Prostate gland (tissue), 2 donors: ENCODE data around the gene MTMR1. TPM values are rescaled to one million over a fixed set of nuclear protein-coding genes. Genes with fewer than 3 reads are reported as not detected.

Experiments used
- DNase-seq: peaks from one replicate; pipeline ENCODE4 v3.0.0-alpha.2; 2019; ENCODE audit warnings: low spot score
- H3K27ac ChIP-seq, 2 donors: fragments of 200-600 bp; sonication (generic); 2 replicates each; pipeline ENCODE4 v1.5.1; 2017 to 2019
- H3K27me3 ChIP-seq: fragments of 200-600 bp; sonication (generic); replicated peaks from 2 replicates; pipeline ENCODE4 v1.5.1; 2019; ENCODE audit not compliant: insufficient read depth
- H3K36me3 ChIP-seq, 2 donors: fragments of 200-600 bp; sonication (generic); 1 replicate in 1 of 2; 2 replicates in 1 of 2; pipeline versions ENCODE4 v1.5.1 to v1.8.1; 2017 to 2019
- H3K4me1 ChIP-seq: fragments of 200-600 bp; sonication (generic); replicated peaks from 2 replicates; pipeline ENCODE4 v1.5.1; 2019
- H3K4me3 ChIP-seq, 2 donors: fragments of 200-600 bp; sonication (generic); 2 replicates each; pipeline ENCODE4 v1.5.1; 2017 to 2019
- H3K9me3 ChIP-seq: fragments of 200-600 bp; sonication (generic); 2 replicates; pipeline ENCODE4 v1.5.1; 2017
- POLR2A ChIP-seq: fragments of 450-650 bp; IDR thresholded peaks from one replicate; pipeline ENCODE4 v1.6.1; 2016; ENCODE audit warnings: antibody characterized with exemption, mild to moderate bottlenecking
- POLR2AphosphoS5 ChIP-seq: sonication (generic); formaldehyde crosslinking; IDR thresholded peaks from one replicate; pipeline ENCODE4 v1.6.1; 2017; ENCODE audit warnings: antibody characterized with exemption
- WGBS: methylation state at CpG from one replicate; pipeline ENCODE4 v1.1.5; 2018; 5-methylcytosine and 5-hydroxymethylcytosine counted together
- intact Hi-C: fragments of 100-400 bp; cut with DNase I; formaldehyde crosslinking; loops from one replicate; pipeline ENCODE4 v1.14.2; 2022
- total RNA-seq, 2 donors: library from RNA; depleted of rRNA; stranded (reverse); fragments of >200 nt; gene quantifications; one replicate each; pipeline ENCODE4 v1.1.0, GENCODE V29; 2016
- TF ChIP-seq, protein P1 (sequence below), 4 experiments: fragments of 200-600 bp in 2 of 4; fragments of 450-650 bp in 2 of 4; sonication (generic) in 2 of 4; IDR thresholded peaks; 1 replicate in 3 of 4; 2 replicates in 1 of 4; pipeline ENCODE4 v1.5.1; 2016 to 2019; ENCODE audit warnings: antibody characterized with exemption in 4 of 4, mild to moderate bottlenecking in 2 of 4, moderate library complexity in 2 of 4

Gene MTMR1
- total RNA-seq, 2 donors from 2014 or later: 35.0 to 37.3 TPM

DNA sequence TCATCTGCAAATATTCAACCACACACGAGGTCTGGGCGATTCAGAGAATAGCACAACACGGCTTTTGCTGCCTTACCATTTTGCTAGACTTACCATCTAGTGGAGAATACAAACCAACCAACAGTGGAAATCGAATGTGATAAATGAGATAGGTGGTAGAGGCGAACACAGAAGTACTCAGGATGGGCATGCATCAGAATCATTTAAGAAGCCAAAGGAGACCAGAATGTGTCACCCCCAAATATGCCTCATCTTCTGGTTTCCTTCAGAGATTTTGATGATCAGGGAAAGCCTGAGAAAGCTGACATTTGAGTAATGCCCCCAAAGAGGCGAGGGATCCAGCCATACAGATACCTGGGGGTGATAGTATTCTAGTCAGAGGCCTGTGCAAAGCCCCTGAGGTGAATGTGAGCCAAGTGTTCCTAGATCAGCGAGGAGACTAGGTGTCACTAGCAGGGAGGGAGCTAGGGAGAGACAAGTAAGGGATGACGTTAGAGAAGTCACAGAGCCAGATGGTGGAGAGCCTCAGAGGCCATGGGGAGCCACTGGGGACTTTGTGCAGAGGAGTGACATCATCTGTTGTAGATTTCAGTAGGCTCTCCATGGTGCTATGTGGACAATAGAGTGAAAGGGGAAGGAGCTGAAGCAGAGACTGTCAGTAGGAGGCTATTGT lies 1.7 kb downstream of the MTMR1 start:
- Histone ChIP-seq H3K36me3 (no peaks in the 10 kb centered on the region), H3K9me3 (no peaks in the 10 kb centered on the region), H3K27me3 (no peaks in the 10 kb centered on the region), H3K27ac (peak overlapping the region; percentile 83 to 84), H3K4me1 (no peaks in the 10 kb centered on the region), H3K4me3 (no peak overlapping the region)
- intact Hi-C loops: no loop called here
- WGBS: 41% methylated on average over 8 of the region's 8 CpGs
- DNase-seq: no peak
- TF ChIP-seq, protein P1, sequence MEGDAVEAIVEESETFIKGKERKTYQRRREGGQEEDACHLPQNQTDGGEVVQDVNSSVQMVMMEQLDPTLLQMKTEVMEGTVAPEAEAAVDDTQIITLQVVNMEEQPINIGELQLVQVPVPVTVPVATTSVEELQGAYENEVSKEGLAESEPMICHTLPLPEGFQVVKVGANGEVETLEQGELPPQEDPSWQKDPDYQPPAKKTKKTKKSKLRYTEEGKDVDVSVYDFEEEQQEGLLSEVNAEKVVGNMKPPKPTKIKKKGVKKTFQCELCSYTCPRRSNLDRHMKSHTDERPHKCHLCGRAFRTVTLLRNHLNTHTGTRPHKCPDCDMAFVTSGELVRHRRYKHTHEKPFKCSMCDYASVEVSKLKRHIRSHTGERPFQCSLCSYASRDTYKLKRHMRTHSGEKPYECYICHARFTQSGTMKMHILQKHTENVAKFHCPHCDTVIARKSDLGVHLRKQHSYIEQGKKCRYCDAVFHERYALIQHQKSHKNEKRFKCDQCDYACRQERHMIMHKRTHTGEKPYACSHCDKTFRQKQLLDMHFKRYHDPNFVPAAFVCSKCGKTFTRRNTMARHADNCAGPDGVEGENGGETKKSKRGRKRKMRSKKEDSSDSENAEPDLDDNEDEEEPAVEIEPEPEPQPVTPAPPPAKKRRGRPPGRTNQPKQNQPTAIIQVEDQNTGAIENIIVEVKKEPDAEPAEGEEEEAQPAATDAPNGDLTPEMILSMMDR (IDR thresholded peaks at IDR 0.05): no peak
- TF ChIP-seq POLR2AphosphoS5 (no peak), POLR2A (no peak)

- Histone ChIP-seq H3K27ac (no peak overlapping the region), H3K4me1 (no peaks in the 10 kb centered on the region), H3K4me3 (no peak overlapping the region), H3K36me3 (no peaks in the 10 kb centered on the region), H3K27me3 (no peaks in the 10 kb centered on the region), H3K9me3 (no peaks in the 10 kb centered on the region)
- intact Hi-C loops: no loop called here
- no peak for TF ChIP-seq POLR2A
- TF ChIP-seq, protein P1 (IDR thresholded peaks at IDR 0.05): no peak
- TF ChIP-seq POLR2AphosphoS5: no peak
- no peak for DNase-seq
- WGBS: 38% methylated on average over 1 of the region's 1 CpG
Measured at GRCh38 chrX:150696331-150696730, 3.1 kb downstream of the MTMR1 start.

- TF ChIP-seq, protein P1 (IDR thresholded peaks at IDR 0.05): no peak
- TF ChIP-seq POLR2A (no peak), POLR2AphosphoS5 (no peak)
- no peaks in the 10 kb centered on the region for H3K4me1 ChIP-seq
- intact Hi-C loops: no loop called here
- no peak for DNase-seq
- H3K36me3 ChIP-seq: no peaks in the 10 kb centered on the region
- H3K9me3 ChIP-seq: no peaks in the 10 kb centered on the region
- no peak overlapping the region for H3K27ac ChIP-seq
- H3K4me3 ChIP-seq: no peak overlapping the region
- H3K27me3 ChIP-seq: no peaks in the 10 kb centered on the region
- WGBS: 55% methylated on average over 4 of the region's 4 CpGs
Measured at GRCh38 chrX:150696866-150697265, 3.7 kb downstream of the MTMR1 start.

- 95% methylated on average over 7 of the region's 7 CpGs for WGBS
- no peaks in the 10 kb centered on the region for H3K9me3 ChIP-seq
- intact Hi-C loops: no loop called here
- TF ChIP-seq POLR2A: no peak
- TF ChIP-seq, protein P1 (IDR thresholded peaks at IDR 0.05): no peak
- no peak for TF ChIP-seq POLR2AphosphoS5
- no peaks in the 10 kb centered on the region for H3K27me3 ChIP-seq
- no peak overlapping the region for H3K4me3 ChIP-seq
- H3K36me3 ChIP-seq: no peaks in the 10 kb centered on the region
- H3K27ac ChIP-seq: no peak overlapping the region
- no peak for DNase-seq
- no peaks in the 10 kb centered on the region for H3K4me1 ChIP-seq
Measured at GRCh38 chrX:150697641-150698040, 4.4 kb downstream of the MTMR1 start.

GRCh38 chrX:150698981-150699380 lies 5.8 kb downstream of the MTMR1 start:
- Histone ChIP-seq H3K27me3 (no peaks in the 10 kb centered on the region), H3K4me1 (no peaks in the 10 kb centered on the region), H3K9me3 (no peaks in the 10 kb centered on the region), H3K36me3 (no peaks in the 10 kb centered on the region), H3K4me3 (no peak overlapping the region), H3K27ac (no peak overlapping the region)
- 47% methylated on average over 2 of the region's 2 CpGs for WGBS
- TF ChIP-seq POLR2A: no peak
- no peak for TF ChIP-seq POLR2AphosphoS5
- TF ChIP-seq, protein P1 (IDR thresholded peaks at IDR 0.05): no peak
- DNase-seq: no peak
- intact Hi-C loops: no loop called here
